ENCODE results near the gene PDE4D. TPM values are rescaled to one million over a fixed set of nuclear protein-coding genes. Genes with fewer than 3 reads are reported as not detected.

The PDE4D gene
- total RNA-seq, 1 donor from 2014 or later = 85.8 TPM

- no peak for ATAC-seq
- Histone ChIP-seq H3K4me1 (no peaks in the 10 kb centered on the region), H3K36me3 (no peaks in the 10 kb centered on the region), H3K4me3 (no peak overlapping the region), H3K9me3 (no peaks in the 10 kb centered on the region), H3K27ac (no peak overlapping the region), H3K27me3 (no peaks in the 10 kb centered on the region)
- DNase-seq = no peak
- TF ChIP-seq CTCF (IDR thresholded peaks at IDR 0.05) = no peak
- intact Hi-C loops (cut with DNase I) = no loop called here
Measured at GRCh38 chr5:59328709-59329296, 564.7 kb downstream of the PDE4D start.

- no peak overlapping the region for H3K27ac ChIP-seq
- TF ChIP-seq CTCF (IDR thresholded peaks at IDR 0.05) = no peak
- no peaks in the 10 kb centered on the region for H3K4me1 ChIP-seq
- no peaks in the 10 kb centered on the region for H3K36me3 ChIP-seq
- H3K27me3 ChIP-seq = no peaks in the 10 kb centered on the region
- no peaks in the 10 kb centered on the region for H3K9me3 ChIP-seq
- ATAC-seq (no peak), DNase-seq (no peak)
- no peak overlapping the region for H3K4me3 ChIP-seq
- intact Hi-C loops (cut with DNase I) = no loop called here
Measured at GRCh38 chr5:59327191-59327980, 566.1 kb downstream of the PDE4D start.

- ATAC-seq = no peak
- H3K36me3 ChIP-seq = no peaks in the 10 kb centered on the region
- no peak overlapping the region for H3K4me3 ChIP-seq
- no peaks in the 10 kb centered on the region for H3K9me3 ChIP-seq
- no peak overlapping the region for H3K27ac ChIP-seq
- TF ChIP-seq CTCF (IDR thresholded peaks at IDR 0.05) = no peak
- intact Hi-C loops (cut with DNase I) = no loop called here
- DNase-seq = no peak
- no peaks in the 10 kb centered on the region for H3K27me3 ChIP-seq
- no peaks in the 10 kb centered on the region for H3K4me1 ChIP-seq
Measured at GRCh38 chr5:59326596-59326995, 566.9 kb downstream of the PDE4D start.

GRCh38 chr5:59325070-59325469 is 568.5 kb downstream of the PDE4D start:
- no peak for TF ChIP-seq CTCF (IDR thresholded peaks at IDR 0.05)
- Histone ChIP-seq H3K27me3 (no peaks in the 10 kb centered on the region), H3K4me1 (no peaks in the 10 kb centered on the region), H3K27ac (no peak overlapping the region), H3K9me3 (no peaks in the 10 kb centered on the region), H3K4me3 (no peak overlapping the region), H3K36me3 (no peaks in the 10 kb centered on the region)
- intact Hi-C loops (cut with DNase I) = no loop called here
- ATAC-seq (no peak), DNase-seq (no peak)

- peaks cover 3% of the 10 kb centered on the region for H3K4me1 ChIP-seq
- no peaks in the 10 kb centered on the region for H3K9me3 ChIP-seq
- intact Hi-C loops (cut with DNase I) = no loop called here
- DNase-seq (no peak), ATAC-seq (no peak)
- no peaks in the 10 kb centered on the region for H3K36me3 ChIP-seq
- H3K27ac ChIP-seq = no peak overlapping the region
- no peaks in the 10 kb centered on the region for H3K27me3 ChIP-seq
- H3K4me3 ChIP-seq = no peak overlapping the region
- TF ChIP-seq CTCF (IDR thresholded peaks at IDR 0.05) = no peak
Measured at GRCh38 chr5:59322894-59323293, 570.6 kb downstream of the PDE4D start.

All from upper lobe of right lung (tissue), 1 donor.